Measurements from ENCODE around the gene MTA1. TPM values are rescaled to one million over a fixed set of nuclear protein-coding genes. Genes with fewer than 3 reads are reported as not detected.

Gene MTA1
- polyA plus RNA-seq, 5 donors = 85.8 to 159 (median 125) TPM

- no peak for DNase-seq
These were observed 38.9 kb downstream of the MTA1 start for GRCh38 chr14:105458571-105458970.

- DNase-seq = no peak
These were observed 40.5 kb downstream of the MTA1 start for GRCh38 chr14:105460116-105460515.

GRCh38 chr14:105460616-105461015 is 41.0 kb downstream of the MTA1 start:
- no peak for DNase-seq

- no peak for DNase-seq
These were observed 42.3 kb downstream of the MTA1 start for GRCh38 chr14:105461903-105462302.

GRCh38 chr14:105464501-105464900 is 44.9 kb downstream of the MTA1 start:
- DNase-seq = no peak

GRCh38 chr14:105465209-105466031 is 45.8 kb downstream of the MTA1 start:
- no peak for DNase-seq

- no peak for DNase-seq
These were observed 47.1 kb downstream of the MTA1 start for GRCh38 chr14:105466531-105467248.

GRCh38 chr14:105467249-105467941 is 47.8 kb downstream of the MTA1 start:
- no peak for DNase-seq

- DNase-seq = no peak
These were observed 48.4 kb downstream of the MTA1 start for GRCh38 chr14:105467942-105468471.

GRCh38 chr14:105468621-105469241 is 49.1 kb downstream of the MTA1 start:
- no peak for DNase-seq

- DNase-seq = peak in 1 of 2 donors; percentile 70
These were observed 50.1 kb downstream of the MTA1 start for GRCh38 chr14:105469456-105470349.

GRCh38 chr14:105470350-105471296 is 51.0 kb downstream of the MTA1 start:
- DNase-seq = no peak

GRCh38 chr14:105471297-105471821 is 51.7 kb downstream of the MTA1 start:
- peak; percentile 76 for DNase-seq

- no peak for DNase-seq
These were observed 52.3 kb downstream of the MTA1 start for GRCh38 chr14:105471823-105472485.

GRCh38 chr14:105472486-105472991 is 52.9 kb downstream of the MTA1 start:
- DNase-seq = no peak

GRCh38 chr14:105473033-105473676 is 53.5 kb downstream of the MTA1 start:
- DNase-seq = no peak

GRCh38 chr14:105473677-105474482 is 54.3 kb downstream of the MTA1 start:
- DNase-seq = peak; percentile 93 to 94

All from right lung (tissue), 5 donors.